Upper lobe of left lung (tissue), 6 donors: Measurements from ENCODE around the gene CXCL12. TPM values are rescaled to one million over a fixed set of nuclear protein-coding genes. Genes with fewer than 3 reads are reported as not detected.

Source experiments
- ATAC-seq, 2 donors: fragments of 200-7000 bp; cut with Tn5 transposase; one replicate each; pipeline ENCODE4 v1.9.1; 2022; ENCODE audit warnings: mild to moderate bottlenecking in 2 of 2, moderate library complexity in 2 of 2; ENCODE audit not compliant: low FRiP score in 2 of 2
- DNase-seq, 2 donors: peaks; one replicate each; pipeline ENCODE4 v3.0.0-alpha.2; 2019 to 2020
- H3K27ac ChIP-seq, 4 donors: fragments of 200-600 bp; sonication (generic); one replicate each; pipeline ENCODE4 v1.5.1; 2016 to 2019
- H3K27me3 ChIP-seq, 4 donors: fragments of 200-600 bp; sonication (generic); one replicate each; pipeline ENCODE4 v1.5.1; 2017 to 2019
- H3K36me3 ChIP-seq, 4 donors: fragments of 200-600 bp; sonication (generic); one replicate each; pipeline ENCODE4 v1.5.1; 2016 to 2019
- H3K4me1 ChIP-seq, 4 donors: fragments of 200-600 bp; sonication (generic); one replicate each; pipeline ENCODE4 v1.5.1; 2018 to 2019
- H3K4me3 ChIP-seq, 4 donors: fragments of 200-600 bp; sonication (generic); one replicate each; pipeline ENCODE4 v1.5.1; 2017 to 2019; ENCODE audit warnings: mild to moderate bottlenecking in 2 of 4, moderate library complexity in 1 of 4
- H3K9me3 ChIP-seq, 4 donors: fragments of 200-600 bp; sonication (generic); one replicate each; pipeline ENCODE4 v1.5.1; 2018 to 2019
- EP300 ChIP-seq, 4 donors: sonication (generic); formaldehyde crosslinking; IDR thresholded peaks; one replicate each; pipeline ENCODE4 v1.5.1; 2017; ENCODE audit warnings: antibody characterized with exemption in 4 of 4, control low read depth in 2 of 4
- POLR2A ChIP-seq, 4 donors: fragments of 450-650 bp; IDR thresholded peaks; one replicate each; pipeline ENCODE4 v1.5.1; 2016 to 2017; ENCODE audit warnings: antibody characterized with exemption in 4 of 4, mild to moderate bottlenecking in 2 of 4
- POLR2AphosphoS5 ChIP-seq, 2 donors: sonication (generic); formaldehyde crosslinking; IDR thresholded peaks; one replicate each; pipeline ENCODE4 v1.5.1; 2017; ENCODE audit warnings: antibody characterized with exemption in 2 of 2
- WGBS, 2 donors: methylation state at CpG; one replicate each; pipeline ENCODE4 v1.1.5; 2017 to 2018; 5-methylcytosine and 5-hydroxymethylcytosine counted together
- total RNA-seq, 6 donors: library from RNA; depleted of rRNA in 4 of 6; stranded (reverse); fragments of >200 nt in 4 of 6; gene quantifications; one replicate each; pipeline versions ENCODE4 v1.1.0 to v1.2.1, GENCODE V29; 2016 to 2021
- TF ChIP-seq, protein P1 (sequence below), 6 experiments: fragments of 450-650 bp in 4 of 6; fragments of 200-600 bp in 2 of 6; sonication (generic) in 2 of 6; IDR thresholded peaks; one replicate each; pipeline ENCODE4 v1.5.1; 2016 to 2019; ENCODE audit warnings: antibody characterized with exemption in 6 of 6
- donor health status: DM: no; HTN: no; CAD: no; lungs with moderate emphysema.
- donor health status: DM: no; HTN: yes; CAD: no; lungs with severe emphysema.

Gene CXCL12
- total RNA-seq, 6 donors from 2014 or later = 3.5 to 61.6 (median 14.6) TPM

DNA sequence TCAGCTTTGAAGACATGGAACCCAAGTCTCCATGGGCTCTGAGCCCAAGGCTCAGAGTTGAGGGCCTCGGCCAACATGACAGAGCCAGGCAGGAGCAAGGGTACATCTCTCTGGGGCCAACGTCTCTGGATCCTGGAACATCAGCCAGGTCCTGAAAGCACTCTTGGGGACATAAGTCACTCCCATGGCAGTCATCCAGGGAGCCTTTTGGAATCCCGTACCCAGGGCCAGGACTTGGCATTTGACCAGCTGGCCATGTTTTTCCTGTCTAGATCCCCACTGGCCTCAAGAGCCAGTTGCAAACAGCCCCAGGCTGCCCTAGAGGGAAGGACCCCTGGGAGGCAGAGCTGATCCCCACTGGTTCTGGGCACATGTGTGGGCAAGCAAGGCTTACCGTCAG, 4.3 kb upstream of the CXCL12 start:
- ATAC-seq = no peak
- Histone ChIP-seq H3K36me3 (no peaks in the 10 kb centered on the region), H3K4me1 (peaks cover 2 to 28% (median 13%) of the 10 kb centered on the region in 4 donors), H3K27ac (no peak overlapping the region), H3K27me3 (peaks cover 0 to 23% (median 6%) of the 10 kb centered on the region in 4 donors), H3K4me3 (no peak overlapping the region), H3K9me3 (no peaks in the 10 kb centered on the region)
- 68 to 80% methylated on average over 1 to 4 of the region's 4 CpGs for WGBS, 2 donors
- no peak for DNase-seq
- no peak for TF ChIP-seq EP300 (IDR thresholded peaks at IDR 0.05)
- no peak for TF ChIP-seq POLR2A (IDR thresholded peaks at IDR 0.05)
- TF ChIP-seq, protein P1, sequence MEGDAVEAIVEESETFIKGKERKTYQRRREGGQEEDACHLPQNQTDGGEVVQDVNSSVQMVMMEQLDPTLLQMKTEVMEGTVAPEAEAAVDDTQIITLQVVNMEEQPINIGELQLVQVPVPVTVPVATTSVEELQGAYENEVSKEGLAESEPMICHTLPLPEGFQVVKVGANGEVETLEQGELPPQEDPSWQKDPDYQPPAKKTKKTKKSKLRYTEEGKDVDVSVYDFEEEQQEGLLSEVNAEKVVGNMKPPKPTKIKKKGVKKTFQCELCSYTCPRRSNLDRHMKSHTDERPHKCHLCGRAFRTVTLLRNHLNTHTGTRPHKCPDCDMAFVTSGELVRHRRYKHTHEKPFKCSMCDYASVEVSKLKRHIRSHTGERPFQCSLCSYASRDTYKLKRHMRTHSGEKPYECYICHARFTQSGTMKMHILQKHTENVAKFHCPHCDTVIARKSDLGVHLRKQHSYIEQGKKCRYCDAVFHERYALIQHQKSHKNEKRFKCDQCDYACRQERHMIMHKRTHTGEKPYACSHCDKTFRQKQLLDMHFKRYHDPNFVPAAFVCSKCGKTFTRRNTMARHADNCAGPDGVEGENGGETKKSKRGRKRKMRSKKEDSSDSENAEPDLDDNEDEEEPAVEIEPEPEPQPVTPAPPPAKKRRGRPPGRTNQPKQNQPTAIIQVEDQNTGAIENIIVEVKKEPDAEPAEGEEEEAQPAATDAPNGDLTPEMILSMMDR (IDR thresholded peaks at IDR 0.05) = no peak
- TF ChIP-seq POLR2AphosphoS5 (IDR thresholded peaks at IDR 0.05) = no peak

DNA sequence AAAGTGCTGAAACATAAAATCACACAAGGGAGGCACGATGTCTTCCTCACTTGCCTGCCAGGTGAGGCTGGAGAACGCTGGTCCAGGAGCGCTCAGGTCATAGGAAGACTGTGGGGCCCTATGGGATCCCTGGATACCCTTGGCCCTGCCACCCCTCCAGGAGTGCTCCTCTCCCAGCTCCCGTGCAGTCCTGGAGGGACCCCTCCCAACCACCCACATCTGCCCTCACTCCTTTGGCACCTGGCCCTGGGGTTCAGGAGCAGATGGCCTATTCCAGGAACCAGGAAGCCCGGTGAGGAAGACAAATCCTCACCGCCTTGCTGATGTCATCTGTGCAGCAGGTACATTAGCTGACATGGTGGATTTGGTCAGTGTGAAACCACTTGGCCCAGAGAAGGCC, 3.7 kb upstream of the CXCL12 start:
- no peaks in the 10 kb centered on the region for H3K9me3 ChIP-seq
- no peak overlapping the region for H3K4me3 ChIP-seq
- no peak for DNase-seq
- WGBS, 2 donors = 93% methylated on average over 6 of the region's 6 CpGs
- H3K36me3 ChIP-seq = no peaks in the 10 kb centered on the region
- no peak overlapping the region for H3K27ac ChIP-seq
- H3K4me1 ChIP-seq = peaks cover 2 to 33% (median 14%) of the 10 kb centered on the region in 4 donors
- ATAC-seq = no peak
- TF ChIP-seq POLR2AphosphoS5 (IDR thresholded peaks at IDR 0.05) (no peak), POLR2A (IDR thresholded peaks at IDR 0.05) (no peak), EP300 (IDR thresholded peaks at IDR 0.05) (no peak)
- TF ChIP-seq, protein P1 (IDR thresholded peaks at IDR 0.05) = no peak
- peaks cover 0 to 25% (median 7%) of the 10 kb centered on the region in 4 donors for H3K27me3 ChIP-seq

DNA sequence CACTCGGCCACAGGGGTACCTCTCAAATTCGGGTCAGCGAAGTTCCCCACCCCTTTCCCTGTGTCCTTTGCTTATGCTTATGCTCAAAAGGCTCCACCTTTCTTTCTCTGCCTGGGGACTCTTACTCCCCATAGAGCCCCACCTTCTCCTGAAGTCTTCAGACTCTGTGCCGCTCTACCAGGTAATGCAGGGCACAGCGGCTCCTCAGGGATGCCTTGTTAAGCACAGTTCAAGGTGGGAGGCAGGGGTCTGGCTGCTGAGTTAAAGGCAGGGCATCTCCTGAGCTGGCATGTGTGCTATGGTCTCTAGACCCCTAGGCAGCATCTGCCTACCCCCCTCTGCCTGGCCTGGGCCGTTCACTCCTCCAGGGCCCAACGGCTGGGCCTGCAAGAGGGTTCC, 3.0 kb upstream of the CXCL12 start:
- no peak for ATAC-seq
- Histone ChIP-seq H3K9me3 (no peaks in the 10 kb centered on the region), H3K36me3 (no peaks in the 10 kb centered on the region), H3K4me3 (no peak overlapping the region), H3K27ac (no peak overlapping the region), H3K4me1 (peaks cover 2 to 38% (median 17%) of the 10 kb centered on the region in 4 donors), H3K27me3 (peaks cover 0 to 25% (median 7%) of the 10 kb centered on the region in 4 donors)
- TF ChIP-seq POLR2A (IDR thresholded peaks at IDR 0.05) = no peak
- TF ChIP-seq POLR2AphosphoS5 (IDR thresholded peaks at IDR 0.05) = no peak
- TF ChIP-seq EP300 (IDR thresholded peaks at IDR 0.05) = no peak
- TF ChIP-seq, protein P1 (IDR thresholded peaks at IDR 0.05) = no peak
- 87 to 92% methylated on average over 7 of the region's 7 CpGs for WGBS, 2 donors
- no peak for DNase-seq

- DNase-seq (peak; percentile 45 to 95), ATAC-seq (peak; percentile 73 to 86)
- 3 to 5% methylated on average over 9 to 23 of the region's 35 CpGs for WGBS, 2 donors
- Histone ChIP-seq H3K4me1 (peaks cover 2 to 38% (median 19%) of the 10 kb centered on the region in 4 donors), H3K27me3 (peaks cover 0 to 25% (median 10%) of the 10 kb centered on the region in 4 donors), H3K36me3 (no peaks in the 10 kb centered on the region), H3K4me3 (no peak overlapping the region), H3K9me3 (no peaks in the 10 kb centered on the region), H3K27ac (no peak overlapping the region)
- TF ChIP-seq, protein P1 (IDR thresholded peaks at IDR 0.05) = peak; percentile 82 to 92 (median 87)
- TF ChIP-seq POLR2AphosphoS5 (IDR thresholded peaks at IDR 0.05) = no peak
Measured at GRCh38 chr10:44386546-44387052, 1.7 kb upstream of the CXCL12 start.
